ENCODE data around the gene MYO19. TPM values are rescaled to one million over a fixed set of nuclear protein-coding genes. Genes with fewer than 3 reads are reported as not detected.

MYO19 gene
- total and polyA plus RNA-seq, 7 donors: 10.1 to 28.7 (median 15.2) TPM

DNA sequence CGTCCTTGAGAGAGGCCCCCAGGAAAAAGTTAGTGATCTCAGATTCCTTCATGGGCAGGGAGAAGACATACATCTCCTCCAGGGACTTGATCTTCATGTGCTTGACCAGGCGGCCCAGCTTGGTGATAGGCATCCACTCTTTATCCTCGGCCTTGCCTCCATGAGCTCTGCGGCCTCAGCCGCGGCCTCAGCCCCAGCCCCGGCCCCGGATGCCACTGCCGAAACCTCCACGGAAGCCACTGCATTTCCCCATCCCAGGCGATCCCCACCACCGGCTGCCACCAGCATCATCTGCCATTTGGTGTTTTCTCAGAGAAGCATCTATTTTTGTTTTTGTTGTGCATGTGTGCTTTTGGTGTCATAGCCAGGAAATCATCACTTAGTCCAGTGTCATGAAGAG, 40.4 kb upstream of the MYO19 start:
- no peak overlapping the region for H3K27ac ChIP-seq
- no peak overlapping the region for H3K4me3 ChIP-seq
- WGBS, 3 donors: 87 to 93% (median 92%) methylated on average over 12 of the region's 12 CpGs
- intact Hi-C loops (cut with DNase I): no loop called here
- ATAC-seq (no peak), DNase-seq (no peak)
- H3K9me3 ChIP-seq: no peaks in the 10 kb centered on the region
- H3K4me1 ChIP-seq: no peaks in the 10 kb centered on the region
- H3K36me3 ChIP-seq (ENCODE audit: insufficient read depth in 1 of 2, low read depth in 1 of 2): peaks cover 12 to 86% of the 10 kb centered on the region in 2 donors
- H3K27me3 ChIP-seq (ENCODE audit: insufficient read depth in 3 of 3, low read length in 2 of 3): no peaks in the 10 kb centered on the region
- TF ChIP-seq, protein P1, sequence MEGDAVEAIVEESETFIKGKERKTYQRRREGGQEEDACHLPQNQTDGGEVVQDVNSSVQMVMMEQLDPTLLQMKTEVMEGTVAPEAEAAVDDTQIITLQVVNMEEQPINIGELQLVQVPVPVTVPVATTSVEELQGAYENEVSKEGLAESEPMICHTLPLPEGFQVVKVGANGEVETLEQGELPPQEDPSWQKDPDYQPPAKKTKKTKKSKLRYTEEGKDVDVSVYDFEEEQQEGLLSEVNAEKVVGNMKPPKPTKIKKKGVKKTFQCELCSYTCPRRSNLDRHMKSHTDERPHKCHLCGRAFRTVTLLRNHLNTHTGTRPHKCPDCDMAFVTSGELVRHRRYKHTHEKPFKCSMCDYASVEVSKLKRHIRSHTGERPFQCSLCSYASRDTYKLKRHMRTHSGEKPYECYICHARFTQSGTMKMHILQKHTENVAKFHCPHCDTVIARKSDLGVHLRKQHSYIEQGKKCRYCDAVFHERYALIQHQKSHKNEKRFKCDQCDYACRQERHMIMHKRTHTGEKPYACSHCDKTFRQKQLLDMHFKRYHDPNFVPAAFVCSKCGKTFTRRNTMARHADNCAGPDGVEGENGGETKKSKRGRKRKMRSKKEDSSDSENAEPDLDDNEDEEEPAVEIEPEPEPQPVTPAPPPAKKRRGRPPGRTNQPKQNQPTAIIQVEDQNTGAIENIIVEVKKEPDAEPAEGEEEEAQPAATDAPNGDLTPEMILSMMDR (IDR thresholded peaks at IDR 0.05): no peak

DNA sequence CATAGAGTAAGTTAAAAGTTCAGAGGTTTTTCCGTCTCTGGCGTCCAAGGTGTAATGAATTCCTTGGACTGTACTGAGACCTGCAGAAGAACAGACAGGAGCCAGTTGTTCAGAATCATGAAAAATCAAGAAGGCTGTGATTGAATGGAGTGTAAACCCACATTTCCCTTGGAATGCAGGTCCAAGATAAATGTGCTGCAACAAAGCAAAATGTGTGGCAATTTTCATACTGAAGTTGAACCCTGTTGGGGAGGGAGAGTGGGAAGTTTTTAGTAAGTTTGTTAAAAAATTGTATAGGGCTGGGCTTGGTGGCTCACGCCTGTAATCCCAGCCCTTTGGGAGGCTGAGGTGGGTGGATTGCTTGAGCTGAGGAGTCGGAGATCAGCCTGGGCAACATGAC, 31.4 kb upstream of the MYO19 start:
- intact Hi-C loops (cut with DNase I): no loop called here
- Histone ChIP-seq H3K4me3 (no peak overlapping the region), H3K9me3 (no peaks in the 10 kb centered on the region), H3K4me1 (no peaks in the 10 kb centered on the region), H3K27ac (no peak overlapping the region), H3K27me3 (ENCODE audit: insufficient read depth in 3 of 3, low read length in 2 of 3) (no peaks in the 10 kb centered on the region), H3K36me3 (ENCODE audit: insufficient read depth in 1 of 2, low read depth in 1 of 2) (peaks cover 12 to 98% of the 10 kb centered on the region in 2 donors)
- DNase-seq: no peak
- 88 to 93% (median 92%) methylated on average over 4 of the region's 4 CpGs for WGBS, 3 donors
- no peak for ATAC-seq
- TF ChIP-seq, protein P1 (IDR thresholded peaks at IDR 0.05): no peak

DNA sequence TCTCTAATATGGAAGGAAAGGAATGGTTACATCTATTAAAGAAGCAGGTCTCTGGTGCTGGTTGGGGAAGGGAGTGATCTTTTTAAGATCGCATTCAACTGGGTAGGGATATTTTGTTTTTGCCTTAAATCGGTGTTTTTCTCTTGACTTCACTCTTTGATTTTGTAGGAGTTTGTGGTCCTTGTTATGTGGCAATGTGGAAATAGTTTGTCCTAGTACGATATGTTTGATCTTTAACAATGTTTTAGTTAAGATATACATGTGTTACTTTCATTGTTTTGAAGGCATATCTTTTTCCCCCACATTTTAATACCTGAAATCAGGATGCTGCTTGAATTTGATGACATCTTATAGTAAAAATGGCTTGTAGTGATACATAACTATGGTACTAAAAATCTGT, 18.8 kb upstream of the MYO19 start:
- Histone ChIP-seq H3K27ac (no peak overlapping the region), H3K4me3 (no peak overlapping the region), H3K27me3 (ENCODE audit: insufficient read depth in 3 of 3, low read length in 2 of 3) (no peaks in the 10 kb centered on the region), H3K4me1 (peaks cover 28% of the 10 kb centered on the region), H3K36me3 (ENCODE audit: insufficient read depth in 1 of 2, low read depth in 1 of 2) (peaks cover 3 to 37% of the 10 kb centered on the region in 2 donors), H3K9me3 (no peaks in the 10 kb centered on the region)
- no peak for DNase-seq
- TF ChIP-seq, protein P1 (IDR thresholded peaks at IDR 0.05): no peak
- intact Hi-C loops (cut with DNase I): loop anchor here in 1 of 2 donors (5.0 kb wide), 1 partner anchor 39 kb away; the partner anchor contains the start of gene DHRS11
- ATAC-seq: no peak
- 87 to 92% (median 91%) methylated on average over 3 of the region's 3 CpGs for WGBS, 3 donors

DNA sequence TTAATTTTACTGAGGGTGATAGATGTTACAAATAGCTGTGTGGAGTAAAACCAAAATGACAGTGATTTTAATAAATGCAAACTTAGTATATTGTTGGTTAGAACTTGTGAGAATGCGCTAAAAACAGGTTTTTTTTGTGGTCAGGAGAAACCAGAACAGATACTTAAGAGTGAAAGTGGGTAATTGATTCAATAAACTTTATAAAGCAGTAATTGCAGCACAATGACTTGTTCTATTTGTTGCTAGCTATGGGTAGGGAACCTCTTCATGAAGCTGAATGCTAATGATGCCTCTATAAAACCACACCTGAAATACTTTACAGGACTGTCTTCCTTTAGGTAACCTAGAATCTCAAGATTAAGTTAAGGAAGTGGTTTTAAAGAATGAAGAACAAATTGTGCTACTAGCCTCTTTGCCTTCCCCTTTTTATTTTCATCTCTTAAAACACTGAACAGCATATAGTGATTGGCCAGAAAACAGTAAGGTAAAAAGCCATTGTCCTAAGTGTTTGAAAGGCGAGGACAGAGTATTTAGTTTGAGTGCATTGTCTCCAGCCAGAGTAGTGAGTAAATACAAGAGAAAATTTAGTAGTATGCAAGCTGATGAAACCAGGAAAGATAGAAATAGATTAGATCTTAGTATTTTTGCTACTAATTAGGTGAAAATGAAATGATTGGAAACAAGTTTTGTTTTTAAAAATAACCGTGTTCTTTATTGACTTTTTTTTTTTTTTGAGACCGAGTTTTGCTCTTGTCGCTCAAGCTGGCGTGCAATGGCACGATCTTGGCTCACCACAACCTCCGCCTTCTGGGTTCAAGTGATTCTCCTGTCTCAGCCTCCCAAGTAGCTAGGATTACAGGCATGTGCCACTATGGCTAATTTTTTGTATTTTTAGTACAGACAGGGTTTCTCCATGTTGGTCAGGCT, 16.1 kb upstream of the MYO19 start:
- H3K27ac ChIP-seq: no peak overlapping the region
- H3K4me3 ChIP-seq: no peak overlapping the region
- intact Hi-C loops (cut with DNase I): loop anchor here in 1 of 2 donors (5.0 kb wide), 1 partner anchor 42 kb away; the partner anchor contains the start of gene DHRS11
- TF ChIP-seq, protein P1 (IDR thresholded peaks at IDR 0.05): no peak
- ATAC-seq: no peak
- 85 to 94% (median 89%) methylated on average over 8 of the region's 8 CpGs for WGBS, 3 donors
- no peaks in the 10 kb centered on the region for H3K9me3 ChIP-seq
- H3K4me1 ChIP-seq: peaks cover 52% of the 10 kb centered on the region
- DNase-seq: no peak
- H3K27me3 ChIP-seq (ENCODE audit: insufficient read depth in 3 of 3, low read length in 2 of 3): no peaks in the 10 kb centered on the region
- H3K36me3 ChIP-seq (ENCODE audit: insufficient read depth in 1 of 2, low read depth in 1 of 2): peaks cover 2 to 24% of the 10 kb centered on the region in 2 donors
